Activated CD8-positive, alpha-beta memory T cell treated with anti-CD3 and anti-CD28 coated beads, Interleukin-2, amount 50 U/mL, for 24 hours (primary cell): Measurements from ENCODE around the gene STARD10.
"Not testable (repeated sequence)": the region's sequence is repeated elsewhere in the genome, so short reads cannot be mapped to it uniquely, and the experiment has no call there.

Source experiments
- DNase-seq: peaks from one replicate; pipeline ENCODE4 v3.0.0-alpha.2; 2020; ENCODE audit errors: extremely low read depth

The STARD10 gene, protein sequence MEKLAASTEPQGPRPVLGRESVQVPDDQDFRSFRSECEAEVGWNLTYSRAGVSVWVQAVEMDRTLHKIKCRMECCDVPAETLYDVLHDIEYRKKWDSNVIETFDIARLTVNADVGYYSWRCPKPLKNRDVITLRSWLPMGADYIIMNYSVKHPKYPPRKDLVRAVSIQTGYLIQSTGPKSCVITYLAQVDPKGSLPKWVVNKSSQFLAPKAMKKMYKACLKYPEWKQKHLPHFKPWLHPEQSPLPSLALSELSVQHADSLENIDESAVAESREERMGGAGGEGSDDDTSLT

DNA sequence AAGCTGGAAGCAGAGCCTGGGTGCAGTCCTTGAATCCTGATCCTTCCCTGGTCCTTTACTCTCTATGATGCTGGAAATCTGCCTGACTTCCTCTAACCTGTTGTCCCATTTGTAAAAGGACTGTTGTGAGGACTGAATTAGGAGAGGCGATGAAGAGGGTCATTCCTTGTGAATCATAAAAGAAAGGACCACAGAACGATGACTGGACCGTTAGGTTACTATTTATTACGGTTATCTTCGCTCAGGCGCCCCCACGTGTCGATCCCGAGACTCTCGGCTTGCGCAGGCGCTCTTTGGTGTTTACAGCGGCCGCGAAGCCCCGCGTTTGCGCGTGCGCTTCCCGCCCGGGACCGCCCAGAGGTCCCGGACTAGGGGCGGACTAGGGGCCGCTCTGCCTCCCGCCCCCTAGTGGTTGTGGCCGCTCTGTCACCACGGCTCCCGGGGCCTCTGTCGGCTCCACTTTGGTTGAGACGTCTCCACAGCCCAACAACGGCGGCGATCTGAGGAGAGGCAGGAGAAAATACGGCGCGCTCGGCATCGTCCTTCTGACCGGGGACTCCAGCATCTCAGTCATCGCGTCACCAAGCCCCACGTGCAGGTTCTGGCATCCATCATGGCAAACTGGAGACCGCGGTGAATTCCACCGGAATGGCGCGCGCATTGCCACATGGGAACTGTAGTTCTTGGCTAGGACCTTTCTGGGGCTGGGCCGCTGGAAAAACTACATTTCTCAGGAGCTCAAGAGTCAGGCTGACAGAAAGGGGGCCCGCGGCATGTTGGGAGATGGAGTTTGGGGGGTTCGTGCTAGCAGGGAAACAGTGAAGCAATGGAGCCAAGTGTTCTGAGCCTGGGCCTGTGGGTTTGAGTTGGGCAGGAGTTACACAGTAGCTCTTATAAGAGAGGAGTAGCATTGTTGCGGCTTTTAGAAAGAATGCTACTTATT is at the start of gene STARD10:
TSS of gene STARD10 (minus strand) at position 623 of the 943 bp plus-strand sequence. CDS start 12,866 bp downstream, outside the sequence.
- DNase-seq: peak; percentile 81

DNA sequence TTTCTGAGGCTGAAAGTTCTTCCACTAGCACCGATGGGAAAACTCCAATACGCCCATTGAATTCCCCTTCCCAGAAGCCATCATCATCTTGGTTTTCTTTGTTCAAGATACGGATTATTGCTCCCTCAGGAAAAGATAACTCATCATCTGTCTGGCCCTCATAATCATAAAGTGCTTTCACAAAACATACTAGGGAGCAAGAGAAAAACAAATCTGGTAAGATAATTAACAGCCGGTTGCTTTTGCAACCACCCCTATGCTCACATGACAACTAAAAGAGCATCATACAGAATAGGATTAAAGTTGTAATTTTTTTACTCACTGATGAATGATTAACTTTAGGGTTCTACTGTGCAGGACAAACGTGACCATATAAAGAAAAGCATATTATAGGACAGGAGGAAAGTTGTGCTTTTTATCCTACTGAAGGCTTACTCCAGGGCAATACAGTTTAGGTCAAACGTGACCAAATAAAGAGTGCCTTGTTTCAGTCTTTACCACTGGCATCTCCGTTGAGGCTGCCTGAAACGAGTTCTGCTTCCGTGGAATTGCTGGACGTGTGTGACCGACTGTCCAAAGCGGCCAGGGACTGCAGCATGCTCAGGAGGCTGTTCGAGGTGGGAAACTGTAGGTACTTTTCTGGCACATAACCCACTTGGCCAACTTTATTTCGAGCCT is 48.9 kb upstream of the STARD10 start:
- no peak for DNase-seq

DNA sequence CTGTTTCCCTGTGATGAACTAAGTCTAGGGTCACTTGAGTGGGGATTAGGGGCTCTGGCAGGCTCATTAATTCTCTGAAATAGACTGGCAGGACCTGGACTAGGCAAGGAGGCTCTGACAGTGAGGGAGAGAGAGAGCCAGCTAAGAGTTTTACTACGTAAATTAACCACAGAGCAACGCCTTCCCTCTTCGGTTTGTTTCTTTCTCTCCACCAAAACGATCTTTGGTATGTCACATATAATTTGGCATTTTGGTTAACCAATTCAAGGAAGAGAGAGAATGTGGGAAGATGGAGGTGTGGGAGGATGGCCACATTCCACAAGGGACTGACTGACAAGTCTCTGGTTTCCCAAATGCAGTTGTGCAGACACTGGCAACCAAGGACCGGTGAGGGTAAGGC is 48.3 kb upstream of the STARD10 start:
- no peak for DNase-seq

DNA sequence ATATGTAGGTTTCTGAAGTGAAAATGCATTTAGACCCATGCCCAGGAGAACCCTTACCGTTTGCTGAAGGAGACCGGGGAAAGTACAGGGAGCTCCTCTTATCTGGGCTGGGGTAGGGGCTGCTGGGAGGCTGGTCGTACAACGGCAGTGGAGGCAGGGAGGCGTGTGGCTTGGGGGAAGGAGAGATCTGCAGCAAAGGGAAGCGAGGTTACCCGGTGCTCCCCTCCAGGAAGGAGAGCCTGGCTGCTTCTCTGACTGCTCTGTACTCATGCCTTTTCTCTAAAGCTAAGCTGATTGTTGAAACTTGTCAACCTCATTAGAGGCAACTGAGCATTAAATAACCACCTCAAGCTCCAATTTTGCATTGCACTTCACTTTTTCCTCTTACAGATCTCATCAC is 47.5 kb upstream of the STARD10 start:
- no peak for DNase-seq

DNA sequence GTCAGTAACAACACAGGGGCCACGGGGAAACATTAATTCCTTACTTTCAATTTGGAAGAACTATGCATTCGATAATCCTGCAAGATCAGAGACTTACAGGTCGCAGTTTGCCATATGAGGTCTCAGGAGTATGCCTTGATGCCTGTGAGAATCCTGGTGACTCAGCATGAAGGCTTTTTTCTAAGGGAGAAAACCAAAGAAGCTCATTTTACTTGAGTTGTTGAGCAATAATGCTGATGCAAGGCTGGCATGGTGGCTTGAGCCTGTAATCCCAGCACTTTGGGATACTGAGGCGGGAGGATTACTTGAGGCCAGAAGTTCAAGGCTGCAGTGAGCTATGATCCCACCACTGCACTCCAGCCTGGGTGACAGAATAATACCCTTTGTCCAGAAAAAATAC is 46.9 kb upstream of the STARD10 start:
- DNase-seq: no peak

DNA sequence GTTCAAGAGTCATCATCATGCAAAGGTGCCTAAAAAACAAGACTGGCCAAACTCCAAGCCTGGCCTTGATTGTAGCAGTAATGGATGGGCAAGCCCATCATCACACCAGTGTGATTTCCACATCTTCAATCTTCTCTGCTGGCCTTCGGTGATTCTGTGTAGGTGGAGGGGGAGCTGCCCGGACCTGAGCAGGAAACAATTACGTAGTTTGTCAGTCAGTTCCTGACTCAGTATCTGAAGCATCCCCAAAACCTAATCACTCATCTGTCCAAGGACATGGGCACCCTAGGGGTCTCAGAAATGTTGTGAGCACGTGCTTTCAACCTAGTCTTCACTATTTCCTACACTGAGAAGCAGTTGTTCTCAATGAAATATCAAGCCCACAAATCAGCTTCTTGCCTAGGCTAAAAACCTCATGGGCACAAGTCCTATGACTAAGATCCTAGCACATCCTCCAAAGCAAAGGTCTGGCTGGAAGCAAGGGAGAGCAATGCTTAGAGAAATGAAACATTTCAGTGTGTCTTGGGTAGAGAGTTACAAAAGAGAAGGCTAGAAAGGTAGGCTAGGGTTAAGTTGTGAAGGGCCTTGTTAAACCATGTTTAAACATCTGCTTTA is 45.0 kb upstream of the STARD10 start:
- DNase-seq: no peak

DNA sequence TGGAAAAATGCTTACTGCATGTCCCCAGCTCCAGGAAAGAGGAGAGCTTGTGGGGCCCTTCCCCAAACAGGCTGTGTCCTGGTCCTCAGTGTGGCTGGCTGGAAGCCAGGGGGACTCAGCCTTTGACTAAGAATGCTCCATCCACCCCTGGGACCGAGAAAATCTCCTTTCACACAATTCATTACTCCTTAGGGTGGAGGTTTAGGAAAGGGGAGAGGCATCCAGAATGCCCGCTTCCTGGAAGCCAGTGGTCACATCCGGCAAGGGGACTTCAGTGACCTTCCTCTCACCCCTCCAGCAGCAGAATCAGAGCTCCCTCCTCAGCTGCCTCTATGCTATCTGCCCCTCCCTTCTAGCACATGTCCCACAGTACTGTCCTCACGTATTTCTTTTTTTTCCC is 42.3 kb upstream of the STARD10 start:
- no peak for DNase-seq

DNA sequence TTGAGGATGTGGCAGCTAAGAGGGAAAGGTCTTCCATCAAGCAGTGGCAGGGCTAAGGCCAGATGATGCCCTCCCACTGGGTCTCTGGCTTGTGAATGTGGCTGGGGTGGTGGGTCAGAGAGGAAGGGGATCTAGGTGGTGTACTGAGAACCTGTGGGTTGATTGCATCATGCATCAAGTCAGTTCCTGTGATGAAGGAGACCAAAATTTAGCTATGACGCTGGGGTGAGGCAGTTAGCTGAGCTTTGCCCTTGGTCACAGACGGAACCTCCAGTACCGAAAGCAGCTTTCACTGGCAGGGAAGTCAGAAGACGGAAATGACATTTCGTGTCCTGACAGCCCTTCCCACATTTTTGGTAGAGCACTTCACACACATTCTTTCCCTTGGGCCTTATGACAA is 41.1 kb upstream of the STARD10 start:
- DNase-seq: no peak

DNA sequence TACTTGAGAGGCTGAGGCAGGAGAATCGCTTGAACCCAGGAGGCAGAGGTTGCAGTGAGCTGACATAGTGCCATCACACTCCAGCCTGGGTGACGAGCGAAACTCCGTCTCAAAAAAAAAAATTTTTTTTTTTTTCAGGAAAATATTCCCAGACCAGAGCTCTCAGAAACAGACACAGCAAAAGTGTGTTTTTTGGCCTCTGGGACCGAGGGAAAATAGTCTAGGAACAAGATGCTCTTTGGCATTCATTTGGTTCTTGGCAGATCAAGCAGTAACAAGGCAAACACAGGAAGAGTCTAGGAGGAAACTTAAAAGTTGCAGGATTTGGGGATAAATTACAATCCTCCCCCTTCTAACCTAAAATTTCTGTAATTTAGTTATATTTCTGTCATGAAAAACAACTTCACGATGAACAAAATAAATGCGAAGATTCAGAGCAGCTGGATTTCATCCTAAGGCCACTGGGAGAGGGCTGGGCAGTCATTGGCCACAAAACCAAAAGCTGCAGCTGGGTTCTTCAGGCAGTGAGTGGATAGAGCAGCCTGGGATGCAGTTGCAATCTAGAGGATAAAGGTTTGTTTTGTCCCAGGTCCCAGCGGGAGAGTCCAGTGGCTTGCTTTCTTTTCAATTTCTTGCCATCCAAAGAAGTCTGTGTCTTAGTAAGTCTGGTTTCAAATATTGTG is 40.1 kb upstream of the STARD10 start:
- no peak for DNase-seq

DNA sequence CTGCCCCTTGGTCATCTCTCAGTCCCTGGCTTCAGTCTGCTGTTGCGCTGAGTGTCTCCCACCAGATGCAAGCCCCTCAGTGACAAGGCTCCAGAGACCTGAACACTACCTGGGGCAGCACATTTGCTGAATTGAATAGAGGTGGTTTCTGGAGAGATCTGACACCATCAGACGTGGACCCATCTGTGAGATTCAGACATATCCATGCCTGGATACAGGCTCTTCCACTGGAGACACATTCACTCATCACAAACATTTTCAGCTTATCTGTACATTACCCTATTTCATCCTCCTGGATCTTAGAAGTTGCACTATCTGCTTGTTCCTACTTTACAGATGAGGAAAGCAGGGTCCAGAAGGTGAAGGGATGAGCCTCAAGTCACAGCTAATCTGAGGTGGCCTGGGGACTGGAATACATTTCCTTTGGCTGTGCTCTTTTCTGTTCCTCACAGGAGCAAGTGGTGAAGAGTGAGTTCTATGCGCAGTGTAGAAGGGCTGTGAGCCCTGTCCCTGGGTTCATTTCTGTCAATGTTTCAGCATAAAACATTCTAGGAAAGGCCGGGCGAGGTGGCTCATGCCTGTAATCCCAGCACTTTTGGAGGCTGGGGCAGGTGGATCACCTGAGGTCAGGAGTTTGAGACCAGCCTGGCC is 39.4 kb upstream of the STARD10 start:
- no peak for DNase-seq

DNA sequence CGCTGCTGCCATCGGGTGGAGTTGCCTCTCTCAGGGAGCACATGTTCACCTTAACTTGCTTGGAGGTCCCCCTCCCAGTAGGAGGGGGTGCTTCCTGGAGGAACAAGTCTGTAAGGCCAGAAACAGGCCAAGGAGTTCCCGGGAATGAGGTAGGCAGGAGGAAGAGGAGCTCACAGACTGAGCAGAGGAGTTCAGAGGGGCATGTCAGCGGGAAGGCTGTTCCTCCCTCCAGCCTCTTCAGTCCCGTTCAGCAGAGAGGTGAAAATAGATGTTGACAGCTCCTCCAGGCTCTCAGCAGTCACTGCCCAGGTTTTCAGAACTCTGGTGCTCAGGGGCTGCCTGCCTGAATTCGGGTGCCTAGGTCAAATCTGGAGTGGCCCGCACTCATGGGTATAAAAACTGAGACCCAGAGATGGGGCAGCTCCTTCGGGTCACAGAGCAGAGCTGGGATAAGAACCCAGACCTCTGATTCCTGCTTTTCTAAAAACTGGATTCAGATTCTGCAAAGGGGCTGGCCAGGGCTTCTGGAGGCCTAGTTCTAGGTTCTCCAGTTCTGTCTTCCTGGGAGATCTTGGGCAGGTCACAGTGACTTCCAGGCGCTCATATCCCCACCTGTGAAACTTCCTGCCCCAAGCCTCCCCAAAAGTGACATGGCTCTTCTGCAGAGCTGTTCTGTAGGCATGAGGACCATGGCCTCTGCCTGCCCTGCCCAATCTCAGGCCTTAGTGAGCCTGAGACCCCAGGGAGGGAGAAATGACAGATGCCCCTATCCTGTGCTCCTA is 38.6 kb upstream of the STARD10 start:
- DNase-seq: no peak

DNA sequence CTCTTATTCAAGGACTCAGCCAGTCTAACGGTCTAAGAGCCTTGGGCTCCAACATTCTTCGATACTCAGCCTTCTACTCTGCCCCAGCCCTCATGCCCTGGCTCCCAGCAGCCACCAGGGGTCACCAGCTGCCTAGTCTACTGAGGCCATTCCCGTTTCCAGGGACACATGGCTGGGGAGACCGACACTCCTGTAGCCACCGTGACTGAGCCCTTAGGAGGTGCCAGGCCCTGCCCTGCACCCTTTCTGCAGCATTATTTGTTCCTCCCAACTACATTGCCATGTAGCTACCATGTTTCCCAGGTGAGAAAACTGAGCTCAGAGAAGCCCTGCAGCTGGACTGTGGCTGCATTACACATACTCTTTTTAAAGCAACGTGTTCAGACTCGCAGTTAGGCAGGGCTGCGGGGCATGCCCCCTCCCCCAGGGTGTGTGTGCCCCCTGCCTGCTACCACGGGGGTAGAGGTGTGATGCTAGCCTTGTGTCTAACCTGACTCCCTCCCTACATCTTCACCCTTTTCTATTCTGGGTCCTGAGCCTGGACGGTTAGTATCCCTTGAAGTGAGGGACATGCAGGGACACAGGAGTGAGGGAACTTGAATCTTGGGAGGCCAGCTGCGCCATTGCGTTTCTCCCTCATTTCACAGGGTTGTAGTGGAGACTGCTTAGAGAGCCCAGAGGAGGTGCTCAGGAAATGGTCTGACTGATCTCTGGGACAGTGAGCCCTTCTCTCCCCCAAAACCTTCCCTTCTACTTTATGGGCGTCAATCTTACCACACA is 37.9 kb upstream of the STARD10 start:
- DNase-seq: no peak

DNA sequence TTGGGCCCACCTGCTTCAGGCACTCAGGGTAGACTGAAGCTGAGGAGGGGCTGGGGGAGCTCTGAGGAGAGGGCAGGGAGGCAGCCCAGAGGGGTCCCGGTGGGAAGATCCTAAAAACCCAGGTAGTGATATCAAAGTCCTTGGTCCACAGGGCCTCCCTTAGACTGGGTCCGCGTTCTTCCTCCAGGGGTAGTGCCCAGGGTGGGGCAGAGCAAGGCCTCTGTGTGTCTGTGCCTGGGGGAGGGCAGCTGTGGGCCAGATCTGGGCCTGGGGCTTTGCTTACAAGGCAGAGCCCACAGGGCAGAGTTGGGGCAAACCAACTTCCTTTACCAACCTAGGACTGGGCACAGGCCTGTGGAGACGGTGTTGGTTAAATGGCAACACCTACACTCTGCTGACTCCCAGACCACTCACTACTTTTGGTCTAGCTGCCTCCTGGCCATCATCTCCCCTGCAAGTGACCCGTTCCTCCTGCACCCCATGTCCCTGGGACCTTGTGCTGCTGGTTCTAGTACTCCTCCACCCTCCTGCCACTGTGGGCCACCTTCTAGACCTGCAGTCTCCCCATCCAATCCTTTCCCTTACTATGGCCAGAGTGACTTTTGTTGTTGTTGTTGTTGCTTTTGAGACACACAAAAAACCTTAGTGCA is 36.2 kb upstream of the STARD10 start:
- no peak for DNase-seq

DNA sequence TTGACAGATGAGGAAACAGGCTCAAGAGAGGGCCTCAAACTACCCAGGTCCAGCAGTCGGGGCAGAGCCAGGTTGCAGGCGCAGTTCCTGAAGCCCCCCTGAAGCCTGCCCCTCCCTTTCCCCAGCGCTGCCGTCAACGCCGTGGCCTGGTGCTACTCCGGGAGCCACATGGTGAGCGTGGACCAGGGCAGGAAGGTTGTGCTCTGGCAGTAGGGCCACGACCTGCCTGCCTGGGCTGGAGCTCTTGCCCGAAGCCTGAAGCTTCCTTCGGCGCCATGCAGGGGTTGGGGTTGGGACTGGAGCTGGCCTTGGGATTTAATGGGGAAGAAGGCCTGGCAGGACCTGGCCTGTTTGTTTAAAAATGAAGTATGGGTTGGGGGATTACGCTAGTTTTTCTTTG is 35.3 kb upstream of the STARD10 start:
- DNase-seq: no peak

DNA sequence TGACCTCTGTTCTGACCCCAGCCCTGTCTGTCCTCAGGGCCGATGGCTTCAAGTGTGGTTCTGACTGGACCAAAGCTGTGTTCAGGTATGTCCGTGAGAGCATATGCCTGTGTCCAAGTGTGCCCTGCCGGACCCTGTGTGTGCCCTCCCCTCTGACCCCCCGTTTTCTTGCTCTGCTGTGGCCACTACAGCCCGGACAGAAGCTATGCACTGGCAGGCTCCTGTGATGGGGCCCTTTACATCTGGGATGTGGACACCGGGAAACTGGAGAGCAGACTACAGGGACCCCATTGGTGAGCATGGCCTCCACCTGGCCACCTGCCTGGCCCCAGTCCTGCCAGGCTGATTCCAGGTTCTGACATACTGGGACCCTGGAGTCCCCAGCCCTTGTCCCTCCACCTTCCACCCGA is 34.9 kb upstream of the STARD10 start:
- DNase-seq: no peak

DNA sequence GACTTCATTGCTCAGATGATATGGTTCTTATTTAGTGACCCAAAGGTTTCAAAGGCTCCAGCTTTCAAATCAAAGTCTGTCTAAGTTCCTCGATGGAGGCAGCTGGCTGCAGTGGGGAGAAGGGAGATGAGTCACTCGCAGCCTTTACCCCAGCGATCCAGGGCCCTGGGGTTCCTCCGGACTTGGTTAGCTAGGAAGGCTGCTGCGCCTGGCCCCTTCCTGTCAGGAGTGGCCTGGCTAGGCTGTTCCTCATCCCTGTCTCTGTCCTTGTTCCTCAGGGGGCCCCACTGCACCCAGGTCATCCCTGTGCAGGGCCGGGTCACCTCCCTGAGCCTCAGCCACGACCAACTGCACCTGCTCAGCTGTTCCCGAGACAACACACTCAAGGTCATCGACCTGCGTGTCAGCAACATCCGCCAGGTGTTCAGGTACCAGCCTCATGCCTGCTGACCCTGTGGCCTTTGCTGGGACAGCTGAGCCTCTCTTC is 34.3 kb upstream of the STARD10 start:
- no peak for DNase-seq

DNA sequence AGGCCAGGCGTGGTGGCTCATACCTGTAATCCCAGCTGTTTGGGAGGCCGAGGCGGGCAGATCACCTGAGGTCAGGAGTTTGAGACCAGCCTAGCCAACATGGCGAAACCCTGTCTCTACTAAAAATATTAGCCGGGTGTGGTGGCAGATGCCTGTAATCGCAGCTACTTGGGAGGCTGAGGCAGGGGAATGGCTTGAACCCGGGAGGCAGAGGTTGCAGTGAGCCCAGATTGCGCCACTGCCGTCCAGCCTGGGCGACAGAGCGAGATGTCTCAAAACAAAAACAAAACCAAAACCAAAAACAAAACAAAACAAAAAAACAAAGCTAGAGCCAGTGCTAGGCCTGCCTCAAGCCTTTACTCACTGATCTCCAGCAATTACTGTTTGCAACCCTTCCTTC is 33.8 kb upstream of the STARD10 start:
- not testable (repeated sequence) for DNase-seq

DNA sequence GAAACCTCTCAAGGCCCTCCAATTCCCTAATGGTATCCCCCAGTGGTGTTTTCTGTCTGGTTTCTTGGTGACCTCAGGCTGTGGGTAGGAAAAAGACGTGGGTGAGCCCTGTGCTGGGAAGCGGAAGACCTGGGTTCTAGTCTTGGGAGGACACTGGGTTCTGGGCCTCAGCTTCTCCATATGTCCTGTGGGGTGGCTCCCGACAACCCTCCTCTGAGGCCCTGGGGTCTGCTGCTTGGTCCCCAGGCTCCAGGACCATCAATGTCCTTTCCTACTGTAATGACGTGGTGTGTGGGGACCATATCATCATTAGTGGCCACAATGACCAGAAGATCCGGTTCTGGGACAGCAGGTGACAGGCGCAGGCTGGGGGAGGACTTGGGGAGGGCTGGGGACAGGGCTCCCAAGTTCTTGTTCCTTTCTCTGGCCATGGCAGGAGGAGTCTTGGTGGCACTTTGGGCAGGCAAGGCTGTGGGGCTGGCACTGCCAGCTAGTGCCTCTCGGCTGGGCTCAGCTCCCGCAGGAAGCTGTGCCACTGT is 33.2 kb upstream of the STARD10 start:
- DNase-seq: no peak
